ENCODE results near the gene AKAP6. TPM values are rescaled to one million over a fixed set of nuclear protein-coding genes. Genes with fewer than 3 reads are reported as not detected.

The AKAP6 gene
- total and polyA plus RNA-seq, 2 experiments from 2014 or later: 9.2 to 21.8 TPM

GRCh38 chr14:32593290-32593942 is 264.3 kb downstream of the AKAP6 start:
- no peaks in the 10 kb centered on the region for H3K9me3 ChIP-seq (ENCODE audit: low read depth)
- H3K4me3 ChIP-seq: no peak overlapping the region
- TF ChIP-seq, protein P1, sequence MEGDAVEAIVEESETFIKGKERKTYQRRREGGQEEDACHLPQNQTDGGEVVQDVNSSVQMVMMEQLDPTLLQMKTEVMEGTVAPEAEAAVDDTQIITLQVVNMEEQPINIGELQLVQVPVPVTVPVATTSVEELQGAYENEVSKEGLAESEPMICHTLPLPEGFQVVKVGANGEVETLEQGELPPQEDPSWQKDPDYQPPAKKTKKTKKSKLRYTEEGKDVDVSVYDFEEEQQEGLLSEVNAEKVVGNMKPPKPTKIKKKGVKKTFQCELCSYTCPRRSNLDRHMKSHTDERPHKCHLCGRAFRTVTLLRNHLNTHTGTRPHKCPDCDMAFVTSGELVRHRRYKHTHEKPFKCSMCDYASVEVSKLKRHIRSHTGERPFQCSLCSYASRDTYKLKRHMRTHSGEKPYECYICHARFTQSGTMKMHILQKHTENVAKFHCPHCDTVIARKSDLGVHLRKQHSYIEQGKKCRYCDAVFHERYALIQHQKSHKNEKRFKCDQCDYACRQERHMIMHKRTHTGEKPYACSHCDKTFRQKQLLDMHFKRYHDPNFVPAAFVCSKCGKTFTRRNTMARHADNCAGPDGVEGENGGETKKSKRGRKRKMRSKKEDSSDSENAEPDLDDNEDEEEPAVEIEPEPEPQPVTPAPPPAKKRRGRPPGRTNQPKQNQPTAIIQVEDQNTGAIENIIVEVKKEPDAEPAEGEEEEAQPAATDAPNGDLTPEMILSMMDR (IDR thresholded peaks at IDR 0.05; ENCODE audit: low read depth, low read length): no peak
- peak in 1 of 2 donors; percentile 48 for DNase-seq (ENCODE audit: low read depth in 1 of 2, low spot score in 1 of 2)
- H3K27ac ChIP-seq: no peak overlapping the region
- H3K4me1 ChIP-seq (ENCODE audit: low read depth): no peaks in the 10 kb centered on the region
- H3K36me3 ChIP-seq: no peaks in the 10 kb centered on the region
- no peaks in the 10 kb centered on the region for H3K27me3 ChIP-seq

GRCh38 chr14:32594766-32595165 is 265.7 kb downstream of the AKAP6 start:
- peak in 1 of 2 donors; percentile 55 for DNase-seq (ENCODE audit: low read depth in 1 of 2, low spot score in 1 of 2)
- TF ChIP-seq, protein P1 (IDR thresholded peaks at IDR 0.05; ENCODE audit: low read depth, low read length): no peak
- no peak overlapping the region for H3K4me3 ChIP-seq
- H3K4me1 ChIP-seq (ENCODE audit: low read depth): no peaks in the 10 kb centered on the region
- H3K27ac ChIP-seq: no peak overlapping the region
- no peaks in the 10 kb centered on the region for H3K9me3 ChIP-seq (ENCODE audit: low read depth)
- H3K36me3 ChIP-seq: peaks cover 4% of the 10 kb centered on the region
- H3K27me3 ChIP-seq: no peaks in the 10 kb centered on the region

DNA sequence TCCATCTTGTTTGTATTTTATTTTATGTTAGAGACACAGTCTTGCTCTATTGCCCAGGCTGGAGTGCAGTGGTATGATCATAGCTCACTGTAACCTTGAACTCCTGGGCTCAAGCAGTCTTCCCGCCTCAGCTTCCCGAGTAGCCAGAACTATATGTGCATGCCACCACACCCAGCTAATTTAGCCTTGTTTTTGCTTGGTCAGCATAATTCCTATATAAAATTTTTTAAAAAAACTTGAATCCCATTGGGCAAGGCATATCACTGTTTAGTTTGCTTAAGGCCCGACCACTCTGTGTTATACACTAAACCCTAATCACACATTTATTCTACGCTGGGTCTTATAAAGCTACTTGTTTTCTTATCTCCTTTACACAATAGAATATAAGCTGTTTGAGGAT is 266.4 kb downstream of the AKAP6 start:
- no peak for DNase-seq (ENCODE audit: low read depth in 1 of 2, low spot score in 1 of 2)
- H3K27ac ChIP-seq: no peak overlapping the region
- no peaks in the 10 kb centered on the region for H3K27me3 ChIP-seq
- peaks cover 4% of the 10 kb centered on the region for H3K36me3 ChIP-seq
- H3K4me1 ChIP-seq (ENCODE audit: low read depth): no peaks in the 10 kb centered on the region
- no peak overlapping the region for H3K4me3 ChIP-seq
- no peaks in the 10 kb centered on the region for H3K9me3 ChIP-seq (ENCODE audit: low read depth)
- TF ChIP-seq, protein P1 (IDR thresholded peaks at IDR 0.05; ENCODE audit: low read depth, low read length): no peak

- DNase-seq (ENCODE audit: low read depth in 1 of 2, low spot score in 1 of 2): no peak
- Histone ChIP-seq H3K9me3 (ENCODE audit: low read depth) (no peaks in the 10 kb centered on the region), H3K27ac (no peak overlapping the region), H3K36me3 (peaks cover 4% of the 10 kb centered on the region), H3K27me3 (no peaks in the 10 kb centered on the region), H3K4me3 (no peak overlapping the region), H3K4me1 (ENCODE audit: low read depth) (no peaks in the 10 kb centered on the region)
- TF ChIP-seq, protein P1 (IDR thresholded peaks at IDR 0.05; ENCODE audit: low read depth, low read length): no peak
These were observed 267.3 kb downstream of the AKAP6 start for GRCh38 chr14:32596390-32596789.

- DNase-seq (ENCODE audit: low read depth in 1 of 2, low spot score in 1 of 2): no peak
- Histone ChIP-seq H3K36me3 (peaks cover 4% of the 10 kb centered on the region), H3K4me1 (ENCODE audit: low read depth) (no peaks in the 10 kb centered on the region), H3K27me3 (no peaks in the 10 kb centered on the region), H3K9me3 (ENCODE audit: low read depth) (no peaks in the 10 kb centered on the region), H3K4me3 (no peak overlapping the region), H3K27ac (no peak overlapping the region)
- TF ChIP-seq, protein P1 (IDR thresholded peaks at IDR 0.05; ENCODE audit: low read depth, low read length): no peak
These were observed 268.7 kb downstream of the AKAP6 start for GRCh38 chr14:32597771-32598170.
